ENCODE measurements around the gene NDUFS8. TPM values are rescaled to one million over a fixed set of nuclear protein-coding genes. Genes with fewer than 3 reads are reported as not detected.
A peak's percentile ranks its signal among the peaks of the same experiment; 100 is the strongest.
"Not testable (repeated sequence)": the region's sequence is repeated elsewhere in the genome, so short reads cannot be mapped to it uniquely, and the experiment has no call there.

The NDUFS8 gene
- total RNA-seq (330 and 471 TPM in 2 replicates), polyA plus RNA-seq (473 and 540 TPM in 2 replicates)

- TF ChIP-seq, protein P1, sequence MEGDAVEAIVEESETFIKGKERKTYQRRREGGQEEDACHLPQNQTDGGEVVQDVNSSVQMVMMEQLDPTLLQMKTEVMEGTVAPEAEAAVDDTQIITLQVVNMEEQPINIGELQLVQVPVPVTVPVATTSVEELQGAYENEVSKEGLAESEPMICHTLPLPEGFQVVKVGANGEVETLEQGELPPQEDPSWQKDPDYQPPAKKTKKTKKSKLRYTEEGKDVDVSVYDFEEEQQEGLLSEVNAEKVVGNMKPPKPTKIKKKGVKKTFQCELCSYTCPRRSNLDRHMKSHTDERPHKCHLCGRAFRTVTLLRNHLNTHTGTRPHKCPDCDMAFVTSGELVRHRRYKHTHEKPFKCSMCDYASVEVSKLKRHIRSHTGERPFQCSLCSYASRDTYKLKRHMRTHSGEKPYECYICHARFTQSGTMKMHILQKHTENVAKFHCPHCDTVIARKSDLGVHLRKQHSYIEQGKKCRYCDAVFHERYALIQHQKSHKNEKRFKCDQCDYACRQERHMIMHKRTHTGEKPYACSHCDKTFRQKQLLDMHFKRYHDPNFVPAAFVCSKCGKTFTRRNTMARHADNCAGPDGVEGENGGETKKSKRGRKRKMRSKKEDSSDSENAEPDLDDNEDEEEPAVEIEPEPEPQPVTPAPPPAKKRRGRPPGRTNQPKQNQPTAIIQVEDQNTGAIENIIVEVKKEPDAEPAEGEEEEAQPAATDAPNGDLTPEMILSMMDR (IDR thresholded peaks at IDR 0.05; ENCODE audit: low read depth, low read length), result no peak
- H3K4me1 ChIP-seq (ENCODE audit: low read depth), result no peaks in the 10 kb centered on the region
These were observed at the start of gene NDUFS8 for GRCh38 chr11:68030318-68031143. TSS of gene NDUFS8 (plus strand) at chr11:68030681. CDS start at chr11:68032152, 1,471 bp downstream.

DNA sequence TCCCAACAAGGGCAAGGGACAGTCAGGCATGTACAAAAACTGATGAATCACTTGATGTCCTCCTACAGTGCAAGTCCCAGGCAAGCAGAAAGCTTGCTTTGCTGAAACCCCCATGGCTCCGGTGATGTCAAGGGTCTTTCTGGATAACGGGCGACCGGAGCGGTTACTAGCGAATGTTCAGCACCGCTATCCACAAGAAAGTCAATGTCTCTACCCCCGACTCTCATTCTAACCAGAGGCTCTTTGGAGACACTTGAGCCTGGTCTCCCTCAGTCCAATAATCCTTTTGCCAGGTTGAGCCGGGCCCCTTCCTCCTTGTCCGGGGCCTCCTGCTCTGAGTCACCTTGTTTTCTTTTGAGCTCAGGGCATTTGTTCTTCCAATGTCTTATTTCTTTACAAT is 49.3 kb upstream of the NDUFS8 start:
- not testable (repeated sequence) for H3K4me1 ChIP-seq (ENCODE audit: low read depth); DNase-seq (ENCODE audit: low read depth in 1 of 2, low spot score in 1 of 2); H3K9me3 ChIP-seq (ENCODE audit: low read depth); H3K36me3 ChIP-seq; H3K4me3 ChIP-seq; H3K27ac ChIP-seq
- peaks cover 22% of the 10 kb centered on the region for H3K27me3 ChIP-seq

More at GRCh38 chr11:68030318-68031143, at the start of gene NDUFS8:
- H3K27me3 ChIP-seq, result no peaks in the 10 kb centered on the region
- peaks cover 7% of the 10 kb centered on the region for H3K36me3 ChIP-seq
- peak; percentile 98 to 99 for DNase-seq (ENCODE audit: low read depth in 1 of 2, low spot score in 1 of 2)
- peak within 1 kb of the TSS; percentile 48 for H3K4me3 ChIP-seq
- H3K27ac ChIP-seq, result peak within 1 kb of the TSS; percentile 86
- H3K9me3 ChIP-seq (ENCODE audit: low read depth), result no peaks in the 10 kb centered on the region

DNA sequence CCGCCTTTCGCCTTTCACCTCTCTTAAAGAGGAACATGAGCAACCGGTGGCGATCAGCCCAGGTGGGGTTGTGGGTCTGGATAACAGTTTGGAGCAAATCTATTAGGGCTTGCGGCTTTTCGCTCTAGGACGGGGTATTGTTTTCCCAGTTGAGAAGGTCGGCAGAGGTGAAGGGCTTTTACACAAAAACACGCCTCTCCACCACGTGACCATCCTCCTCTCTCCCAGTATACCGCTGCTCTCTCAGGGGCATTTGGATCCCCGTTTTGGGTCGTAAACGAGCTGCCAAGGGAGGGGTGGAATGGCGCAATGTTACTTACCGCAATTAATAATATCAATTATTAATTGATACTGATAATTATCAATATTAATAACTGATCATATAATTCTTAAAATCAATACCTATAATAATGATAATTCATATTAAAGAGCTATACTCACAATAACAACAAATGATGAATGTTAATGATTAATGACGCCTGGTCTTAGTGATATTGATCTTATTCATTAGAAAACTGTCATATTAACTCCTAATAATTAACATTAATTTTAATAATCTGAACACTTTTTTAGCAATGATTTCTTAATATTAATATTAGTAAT is 48.1 kb upstream of the NDUFS8 start:
- not testable (repeated sequence) for H3K36me3 ChIP-seq; H3K4me3 ChIP-seq; H3K9me3 ChIP-seq (ENCODE audit: low read depth); DNase-seq (ENCODE audit: low read depth in 1 of 2, low spot score in 1 of 2); H3K4me1 ChIP-seq (ENCODE audit: low read depth); H3K27ac ChIP-seq
- H3K27me3 ChIP-seq, result peaks cover 20% of the 10 kb centered on the region

DNA sequence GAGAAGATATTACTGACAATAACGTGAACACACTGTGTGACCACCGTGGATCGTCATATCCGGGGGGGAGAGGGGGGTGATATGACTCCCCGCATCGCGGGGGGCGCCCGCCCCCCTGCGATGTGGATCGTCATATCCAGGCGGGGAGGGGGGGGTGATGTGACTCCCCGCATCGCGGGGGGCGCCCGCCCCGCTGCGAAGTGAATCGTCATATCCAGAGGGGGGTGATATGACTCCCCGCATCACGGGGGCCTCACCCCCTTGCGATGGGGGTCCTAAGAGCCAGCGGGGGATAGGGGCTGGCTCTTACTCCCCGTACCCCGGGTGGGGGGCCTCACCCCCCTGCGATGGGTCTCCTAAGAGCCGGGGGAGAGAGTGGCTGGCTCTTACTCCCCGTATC is 46.5 kb upstream of the NDUFS8 start:
- Histone ChIP-seq H3K27me3 (peaks cover 8% of the 10 kb centered on the region), H3K4me1 (ENCODE audit: low read depth) (no peaks in the 10 kb centered on the region), H3K27ac (no peak overlapping the region), H3K36me3 (no peaks in the 10 kb centered on the region), H3K9me3 (ENCODE audit: low read depth) (no peaks in the 10 kb centered on the region), H3K4me3 (no peak overlapping the region)
- no peak for DNase-seq (ENCODE audit: low read depth in 1 of 2, low spot score in 1 of 2)
- TF ChIP-seq, protein P1 (IDR thresholded peaks at IDR 0.05; ENCODE audit: low read depth, low read length), result no peak

DNA sequence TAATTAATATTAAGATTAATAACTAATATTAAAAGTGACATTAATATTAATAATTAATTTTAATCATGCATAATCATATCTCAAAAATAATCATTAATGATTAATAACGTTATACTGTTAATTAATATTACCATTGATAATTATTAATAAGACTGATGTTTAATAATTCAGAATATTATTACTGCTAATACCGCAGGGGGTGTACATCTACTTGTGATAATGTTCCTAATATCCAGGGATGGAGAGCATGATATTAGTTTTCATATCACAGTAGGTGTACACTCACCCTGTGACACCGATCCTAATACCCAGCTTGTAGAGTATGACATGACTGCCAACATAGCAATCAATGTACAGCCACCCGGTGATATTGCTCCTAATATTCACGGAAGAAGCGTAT is 45.2 kb upstream of the NDUFS8 start:
- peaks cover 14% of the 10 kb centered on the region for H3K27me3 ChIP-seq

DNA sequence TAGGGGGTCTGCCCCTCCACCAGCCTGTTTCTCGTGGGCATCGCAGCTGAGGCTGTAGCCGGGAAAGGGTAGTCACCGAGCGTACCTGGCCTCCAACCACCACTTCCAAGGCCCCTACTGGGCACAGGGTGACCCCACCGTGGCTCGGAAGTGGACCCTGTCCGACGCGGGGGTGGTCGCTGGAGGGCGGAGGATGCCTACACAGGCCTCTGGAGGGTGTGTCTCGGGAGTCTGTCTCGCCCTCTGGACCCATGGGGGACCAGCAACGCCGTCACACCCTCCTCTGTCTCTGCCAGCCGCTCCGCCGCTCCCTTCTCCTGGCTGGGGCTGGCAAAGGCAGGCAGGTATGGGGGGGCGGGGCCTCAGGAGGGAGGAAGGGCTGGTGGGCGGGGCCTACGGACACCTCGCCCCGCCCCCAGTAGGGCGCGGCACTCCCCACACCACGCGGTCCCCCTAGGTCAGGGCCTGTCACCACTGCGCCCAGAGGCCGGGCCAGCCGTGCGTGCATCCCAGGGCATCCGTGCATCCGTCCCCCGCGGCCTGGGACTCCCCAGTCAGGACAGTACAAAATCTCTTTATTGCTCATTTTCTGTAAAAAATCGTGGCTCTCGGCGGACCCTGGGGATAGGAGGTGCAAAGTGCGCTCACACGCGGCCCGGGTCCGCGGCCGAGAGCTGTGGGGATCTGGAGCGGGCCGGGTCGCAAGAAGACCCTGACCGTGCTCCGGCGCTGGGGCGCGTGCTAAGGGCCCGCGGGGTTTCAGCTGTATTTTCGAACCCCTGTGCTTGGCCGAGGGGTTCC is 39.7 kb upstream of the NDUFS8 start:
- H3K27me3 ChIP-seq, result peaks cover 24% of the 10 kb centered on the region
- H3K4me3 ChIP-seq; H3K4me1 ChIP-seq (ENCODE audit: low read depth); H3K9me3 ChIP-seq (ENCODE audit: low read depth); H3K36me3 ChIP-seq; H3K27ac ChIP-seq: not testable (repeated sequence)
- DNase-seq (ENCODE audit: low read depth in 1 of 2, low spot score in 1 of 2), result peak in 1 of 2 donors; percentile 26

More for the DNA sequence above, 45.2 kb upstream of the NDUFS8 start:
- DNase-seq (ENCODE audit: low read depth in 1 of 2, low spot score in 1 of 2); H3K4me3 ChIP-seq; H3K9me3 ChIP-seq (ENCODE audit: low read depth); H3K4me1 ChIP-seq (ENCODE audit: low read depth); H3K36me3 ChIP-seq; H3K27ac ChIP-seq: not testable (repeated sequence)

- not testable (repeated sequence) for H3K27ac ChIP-seq; DNase-seq (ENCODE audit: low read depth in 1 of 2, low spot score in 1 of 2); H3K36me3 ChIP-seq; H3K4me1 ChIP-seq (ENCODE audit: low read depth); H3K4me3 ChIP-seq; H3K9me3 ChIP-seq (ENCODE audit: low read depth)
- peaks cover 24% of the 10 kb centered on the region for H3K27me3 ChIP-seq
These were observed 38.9 kb upstream of the NDUFS8 start for GRCh38 chr11:67991347-67992121.

All from cardiac muscle cell (in vitro differentiated cells and primary cell).